Peyer's patch (tissue), 4 donors: ENCODE measurements around the gene RELCH.

ENCODE experiments used
- CTCF ChIP-seq, 6 experiments: fragments of 450-650 bp in 4 of 6; fragments of 200-600 bp in 2 of 6; sonication (generic) in 1 of 6; IDR thresholded peaks; one replicate each; pipeline ENCODE4 v1.5.1; 2017 to 2019; ENCODE audit warnings: antibody characterized with exemption in 6 of 6, mild to moderate bottlenecking in 3 of 6, moderate library complexity in 1 of 6
- POLR2A ChIP-seq, 2 donors: fragments of 450-650 bp; IDR thresholded peaks; one replicate each; pipeline ENCODE4 v1.5.1; 2017; ENCODE audit warnings: antibody characterized with exemption in 2 of 2, mild to moderate bottlenecking in 2 of 2, moderate library complexity in 2 of 2

- no peak for TF ChIP-seq CTCF (IDR thresholded peaks at IDR 0.05)
- no peak for TF ChIP-seq POLR2A (IDR thresholded peaks at IDR 0.05)
These were observed 131.4 kb downstream of the RELCH start for GRCh38 chr18:62318228-62319180.
